8988T (cell line): ENCODE data around the gene CERT1.
"Not testable (repeated sequence)": the region's sequence is repeated elsewhere in the genome, so short reads cannot be mapped to it uniquely, and the experiment has no call there.

Experiments
- DNase-seq: peaks from one replicate; pipeline ENCODE4 v3.0.0; 2011

Gene CERT1

GRCh38 chr5:75340714-75341478, 170.5 kb downstream of the CERT1 start:
- no peak for DNase-seq

GRCh38 chr5:75338408-75338807, 173.0 kb downstream of the CERT1 start:
- DNase-seq: no peak

- DNase-seq: no peak
These were observed 173.9 kb downstream of the CERT1 start for GRCh38 chr5:75337366-75338021.

GRCh38 chr5:75336615-75337336, 174.7 kb downstream of the CERT1 start, which contains the start of gene HMGCR:
Gene HMGCR (plus strand): TSS chr5:75337220. CDS start chr5:75342606, 5,386 bp downstream.
- peak; percentile 69 for DNase-seq

GRCh38 chr5:75335952-75336614, 175.3 kb downstream of the CERT1 start:
- peak; percentile 31 for DNase-seq

GRCh38 chr5:75335486-75335885, 175.9 kb downstream of the CERT1 start:
- no peak for DNase-seq

- DNase-seq: not testable (repeated sequence)
These were observed 177.0 kb downstream of the CERT1 start for GRCh38 chr5:75334413-75334812.

GRCh38 chr5:75333759-75334158, 177.7 kb downstream of the CERT1 start:
- DNase-seq: not testable (repeated sequence)

GRCh38 chr5:75331095-75332090, 180.0 kb downstream of the CERT1 start:
- DNase-seq: no peak

- DNase-seq: no peak
These were observed 181.0 kb downstream of the CERT1 start for GRCh38 chr5:75330404-75330803.
